NCI-H226 (cell line): ENCODE results near the gene SYNDIG1.
"Not testable (repeated sequence)": the region's sequence is repeated elsewhere in the genome, so short reads cannot be mapped to it uniquely, and the experiment has no call there.

ENCODE experiments used
- DNase-seq: peaks from one replicate; pipeline ENCODE4 v3.0.0-alpha.2; 2015

Gene SYNDIG1

GRCh38 chr20:24493661-24494459 lies 24.4 kb downstream of the SYNDIG1 start:
- no peak for DNase-seq

DNA sequence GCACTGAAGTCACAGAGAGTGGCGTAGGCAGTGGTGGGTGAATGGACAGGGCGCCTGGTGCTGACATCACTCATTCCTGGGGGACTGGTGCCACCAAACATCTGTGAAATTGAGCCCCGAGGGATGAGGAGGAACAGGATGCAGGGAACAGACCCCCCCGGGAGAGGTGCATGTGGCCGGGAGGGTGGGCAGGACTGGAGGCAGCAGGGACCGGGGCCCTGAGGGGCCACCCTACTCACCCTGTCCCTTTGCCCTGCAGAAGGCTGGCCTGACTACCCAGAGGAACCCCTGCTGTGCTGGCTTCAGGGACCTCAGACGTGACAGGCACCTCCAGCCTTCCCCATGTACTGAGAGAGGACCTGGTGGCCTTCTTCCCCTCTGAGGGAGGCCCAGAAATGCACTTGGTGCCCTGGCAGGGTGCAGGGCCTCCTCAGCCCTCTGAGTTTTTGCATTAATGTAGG lies 25.1 kb downstream of the SYNDIG1 start:
- DNase-seq, result no peak

- DNase-seq, result no peak
Observed at GRCh38 chr20:24495266-24495665, 25.8 kb downstream of the SYNDIG1 start.

DNA sequence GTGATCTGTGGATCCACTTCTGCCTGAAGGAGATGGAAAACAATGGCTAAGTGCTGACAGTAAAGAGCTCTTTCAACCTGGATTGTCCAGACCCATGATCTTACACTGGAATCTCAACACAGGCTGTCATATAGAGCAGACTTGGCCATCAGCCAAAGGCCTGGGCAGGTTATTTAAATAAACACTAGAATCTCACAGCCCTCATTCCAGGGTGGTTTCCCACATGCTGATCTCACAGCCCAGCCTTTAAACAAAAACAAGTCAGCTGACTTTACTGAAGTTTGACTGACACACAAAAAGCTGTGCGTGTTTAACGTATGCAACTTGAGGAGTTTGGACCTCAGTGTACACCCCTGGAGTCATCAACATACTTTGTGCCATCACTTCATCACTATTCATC lies 28.4 kb downstream of the SYNDIG1 start:
- DNase-seq, result no peak

GRCh38 chr20:24498641-24499040 lies 29.2 kb downstream of the SYNDIG1 start:
- no peak for DNase-seq

- DNase-seq, result no peak
Observed at GRCh38 chr20:24499472-24499871, 30.0 kb downstream of the SYNDIG1 start.

DNA sequence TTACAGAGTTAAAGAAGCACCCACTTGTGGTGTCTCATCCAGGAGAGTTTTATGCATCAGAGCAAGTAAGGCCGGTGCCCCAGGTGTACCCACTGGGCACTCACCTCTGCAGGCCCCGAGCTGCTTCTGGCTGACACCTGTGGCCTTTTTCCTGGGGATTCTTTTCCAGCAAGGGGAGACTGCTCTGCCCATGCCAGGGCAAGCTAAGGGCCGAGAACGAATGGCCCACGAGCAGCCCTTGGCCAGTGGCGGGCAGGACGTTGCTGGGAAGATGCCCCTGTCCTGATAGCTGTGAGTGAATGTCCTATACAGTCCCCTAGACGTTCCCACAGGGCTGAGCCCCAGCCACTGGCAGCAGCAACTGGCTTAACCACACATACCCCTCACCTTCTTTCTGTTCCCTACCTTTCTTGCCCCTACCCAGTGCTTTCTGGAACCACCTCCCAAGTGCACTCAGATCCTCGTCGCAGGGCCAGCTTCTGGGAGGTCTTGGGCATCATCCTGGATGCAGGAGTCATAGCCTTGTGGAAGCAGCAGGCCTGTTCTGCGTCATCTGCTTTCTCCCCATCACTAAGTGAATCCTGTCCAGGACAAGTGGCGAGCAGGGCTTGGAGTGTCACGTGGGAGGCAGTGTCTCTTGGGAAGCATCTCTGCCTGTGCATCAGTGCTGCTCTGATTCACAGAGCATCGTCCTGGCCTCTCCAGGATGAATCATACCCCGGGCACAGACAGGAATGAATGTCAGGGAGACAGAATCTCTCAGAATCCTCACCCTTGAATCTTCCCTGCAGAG lies 32.5 kb downstream of the SYNDIG1 start:
- no peak for DNase-seq

GRCh38 chr20:24502661-24503060 lies 33.2 kb downstream of the SYNDIG1 start:
- DNase-seq, result no peak

DNA sequence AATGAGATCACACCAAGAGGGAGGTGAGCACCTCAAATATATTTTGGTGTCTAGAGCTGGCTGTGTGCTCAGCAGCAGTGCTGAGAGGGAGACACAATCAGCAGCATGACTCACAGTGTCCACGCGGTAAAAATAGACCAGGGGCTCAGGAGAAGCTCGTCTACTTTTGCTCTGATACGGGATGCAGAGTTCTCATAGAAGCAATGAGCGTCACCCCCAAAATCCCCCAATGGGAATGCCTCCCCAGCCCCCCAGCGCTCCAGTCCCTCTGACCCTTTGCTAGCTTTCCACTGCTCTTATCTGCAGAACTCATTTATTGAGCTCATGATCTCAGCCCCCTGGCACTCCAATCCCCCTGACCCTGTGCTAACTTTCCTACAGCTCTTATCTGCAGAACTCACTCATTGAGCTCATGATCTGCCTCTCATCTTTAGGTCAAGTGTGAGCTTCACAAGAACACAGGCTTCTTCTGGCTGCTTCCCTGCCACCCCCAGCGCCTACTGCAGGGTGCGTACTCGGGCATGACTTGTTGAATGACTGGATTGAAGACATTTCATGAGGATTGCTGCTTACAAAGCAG lies 34.0 kb downstream of the SYNDIG1 start:
- no peak for DNase-seq

DNA sequence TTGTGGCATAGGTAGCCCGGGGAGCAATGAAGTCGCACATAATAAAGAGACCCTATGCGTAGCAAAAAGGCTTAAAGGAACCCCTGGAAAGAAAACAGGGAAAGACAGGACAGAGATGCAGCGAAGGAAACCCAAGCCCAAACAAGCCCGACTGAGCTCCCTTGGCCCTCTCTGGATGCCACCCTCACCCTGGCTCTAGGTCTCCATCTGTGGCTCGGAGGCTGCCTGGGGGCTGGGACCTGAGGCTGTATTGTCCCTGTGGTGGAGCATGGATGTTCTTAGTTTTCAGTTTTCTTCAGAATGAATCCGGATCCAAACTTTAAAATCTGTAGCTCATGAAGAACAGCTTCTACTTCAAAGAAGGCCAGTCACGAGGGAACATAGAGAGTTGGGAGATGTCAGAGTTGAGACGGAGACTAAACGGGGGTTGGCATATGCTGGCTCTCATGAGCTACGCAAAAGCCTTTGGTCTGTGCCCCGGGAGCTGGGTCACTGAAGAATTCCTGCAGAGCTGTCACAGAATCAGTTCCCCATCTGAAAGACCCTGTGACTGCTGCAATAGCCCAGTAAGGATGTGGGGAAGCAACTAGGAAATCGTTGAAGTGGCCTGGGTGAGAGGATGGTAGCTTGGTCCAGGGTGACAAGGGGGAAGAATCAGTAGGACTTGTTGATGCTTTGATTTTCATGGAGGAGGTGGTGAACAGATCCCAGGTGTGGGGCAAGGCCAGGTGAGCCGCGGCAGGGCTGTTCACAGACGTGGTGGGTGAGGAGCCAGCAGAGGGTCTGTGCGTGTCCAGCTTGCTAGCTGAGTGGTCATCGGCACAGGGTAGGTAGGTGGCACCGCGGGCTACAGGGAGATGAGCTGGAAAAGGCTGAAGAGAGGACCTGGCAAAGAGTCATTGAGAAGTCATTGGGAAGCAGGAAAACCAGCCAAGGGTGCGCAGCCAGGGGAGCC lies 35.2 kb downstream of the SYNDIG1 start:
- no peak for DNase-seq

DNA sequence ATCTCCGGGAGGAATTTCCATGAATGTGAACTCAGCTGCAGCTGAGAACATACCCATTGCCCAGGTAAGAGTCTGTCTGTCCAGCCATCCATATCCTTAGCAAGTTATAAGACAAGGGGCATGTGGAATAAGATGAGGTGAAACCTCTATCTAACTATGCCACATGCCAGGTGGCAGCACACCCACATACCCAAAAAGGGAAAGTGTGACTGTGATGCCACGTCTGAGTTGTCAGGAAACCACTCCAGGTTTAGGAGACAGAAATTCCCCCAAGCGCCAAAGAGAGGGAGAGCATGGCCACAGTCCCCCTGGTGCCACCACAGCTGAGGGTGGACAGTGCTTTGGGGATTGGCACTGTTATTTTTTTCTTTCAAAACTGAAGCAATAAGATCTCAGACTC lies 36.7 kb downstream of the SYNDIG1 start:
- DNase-seq, result no peak

DNA sequence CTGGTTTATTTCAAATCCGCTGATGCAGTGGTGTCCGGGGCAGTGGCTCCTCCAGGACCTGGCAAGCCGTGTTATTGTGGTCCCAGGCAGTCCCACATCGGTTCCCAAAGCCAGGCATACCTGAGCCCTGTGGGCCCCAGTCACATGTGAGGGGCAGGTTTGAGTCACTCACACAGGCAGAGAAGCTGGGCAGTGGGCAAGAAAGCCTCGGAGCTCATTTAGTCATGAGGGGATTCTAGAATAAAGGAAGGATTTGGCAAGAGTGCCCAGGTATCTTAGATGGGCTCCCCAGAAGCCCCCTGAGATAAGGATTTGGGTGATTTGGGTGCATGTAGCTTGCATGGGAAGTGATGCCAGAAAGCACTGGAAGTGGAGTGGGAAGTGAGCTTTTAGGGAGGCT lies 37.3 kb downstream of the SYNDIG1 start:
- DNase-seq, result no peak

DNA sequence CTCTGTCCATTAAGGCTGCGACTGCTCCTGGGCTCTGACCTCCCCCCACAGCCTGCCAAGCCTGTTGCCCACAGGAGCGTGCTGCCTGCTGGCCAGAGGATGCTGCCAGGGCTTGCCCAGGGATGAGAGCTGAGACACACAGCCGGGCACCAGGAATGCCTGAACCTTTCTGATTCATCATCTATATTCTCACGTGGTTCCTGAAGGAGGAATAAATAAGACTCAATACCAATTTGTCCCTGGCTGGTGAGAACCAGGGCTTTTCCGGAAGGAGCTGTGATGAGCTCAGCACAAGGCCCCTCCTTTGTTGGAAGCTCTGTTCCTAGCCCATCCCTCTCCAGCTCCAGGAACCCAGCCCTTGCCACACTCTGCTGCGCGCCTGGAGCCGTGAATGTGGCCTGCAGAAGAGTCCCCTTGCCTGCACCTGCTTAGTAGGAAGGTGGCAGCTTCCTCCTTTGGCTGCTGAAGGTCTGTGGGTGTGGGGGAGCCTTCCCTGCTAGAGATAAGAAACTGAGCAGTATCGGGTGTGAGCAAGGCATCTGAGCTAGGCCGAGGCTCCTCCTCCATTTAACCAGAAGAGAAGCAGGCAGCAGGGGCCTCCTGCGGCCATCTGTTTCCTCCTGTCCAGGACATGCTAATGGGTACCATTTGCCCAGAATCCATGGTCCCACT lies 37.9 kb downstream of the SYNDIG1 start:
- DNase-seq, result no peak

DNA sequence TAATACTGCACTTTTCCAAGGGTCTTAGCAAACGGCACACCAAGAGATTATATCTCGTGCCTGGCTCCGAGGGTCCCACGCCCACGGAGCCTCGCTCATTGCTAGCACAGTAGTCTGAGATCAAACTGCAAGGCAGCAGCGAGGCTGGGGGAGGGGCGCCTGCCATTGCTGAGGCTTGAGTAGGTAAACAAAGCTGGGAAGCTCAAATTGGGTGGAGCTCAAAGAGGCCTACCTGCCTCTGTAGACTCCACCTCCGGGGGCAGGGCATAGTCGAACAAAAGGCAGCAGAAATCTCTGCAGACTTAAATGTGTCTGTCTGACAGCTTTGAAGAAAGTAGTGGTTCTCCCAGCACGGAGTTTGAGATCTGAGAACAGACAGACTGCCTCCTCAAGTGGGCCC lies 43.0 kb downstream of the SYNDIG1 start:
- DNase-seq, result not testable (repeated sequence)

- no peak for DNase-seq
Observed at GRCh38 chr20:24518515-24518914, 49.1 kb downstream of the SYNDIG1 start.

DNA sequence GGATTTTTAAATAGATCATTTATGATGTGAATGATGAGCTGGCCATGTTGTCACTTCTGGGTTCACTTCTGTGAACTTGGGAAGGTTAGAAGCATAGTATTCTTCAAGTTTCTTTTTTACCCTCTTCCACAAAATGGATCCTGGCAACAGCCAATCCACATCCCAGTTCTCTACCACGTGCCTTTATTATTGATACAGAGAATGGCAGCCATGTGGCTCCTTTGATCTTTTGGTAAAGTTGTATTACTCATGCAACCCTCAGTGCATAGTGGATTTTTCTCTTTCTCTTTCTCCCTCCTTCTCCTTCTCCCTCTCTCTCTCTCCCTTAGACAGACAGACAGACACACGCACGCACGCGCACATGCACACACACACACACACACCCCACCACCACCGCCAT lies 50.0 kb downstream of the SYNDIG1 start:
- no peak for DNase-seq

- no peak for DNase-seq
Observed at GRCh38 chr20:24521032-24521431, 51.6 kb downstream of the SYNDIG1 start.

GRCh38 chr20:24522452-24523330 lies 53.3 kb downstream of the SYNDIG1 start:
- DNase-seq, result no peak

DNA sequence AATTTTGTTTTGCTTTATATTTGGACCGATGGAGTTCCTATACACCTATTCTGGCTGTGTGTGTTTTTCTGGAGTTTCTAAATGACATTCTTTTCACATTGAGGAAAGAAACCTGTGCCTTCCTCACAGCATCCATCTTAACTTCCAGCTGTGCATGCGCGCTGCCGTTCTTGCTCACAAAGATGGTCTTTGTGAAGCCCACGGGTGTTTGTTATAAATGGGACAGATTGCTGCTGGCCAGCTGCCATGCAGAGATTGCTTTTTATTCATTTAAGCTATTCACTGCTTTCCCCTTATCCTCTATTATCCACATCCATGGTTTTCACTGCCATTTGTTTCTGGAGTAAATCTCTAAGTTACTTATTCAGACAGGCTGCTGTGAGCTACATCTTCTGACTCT lies 54.2 kb downstream of the SYNDIG1 start:
- DNase-seq, result no peak

- no peak for DNase-seq
Observed at GRCh38 chr20:24528583-24529368, 59.3 kb downstream of the SYNDIG1 start.
